ENCODE results near the gene MRPS14.

DNA sequence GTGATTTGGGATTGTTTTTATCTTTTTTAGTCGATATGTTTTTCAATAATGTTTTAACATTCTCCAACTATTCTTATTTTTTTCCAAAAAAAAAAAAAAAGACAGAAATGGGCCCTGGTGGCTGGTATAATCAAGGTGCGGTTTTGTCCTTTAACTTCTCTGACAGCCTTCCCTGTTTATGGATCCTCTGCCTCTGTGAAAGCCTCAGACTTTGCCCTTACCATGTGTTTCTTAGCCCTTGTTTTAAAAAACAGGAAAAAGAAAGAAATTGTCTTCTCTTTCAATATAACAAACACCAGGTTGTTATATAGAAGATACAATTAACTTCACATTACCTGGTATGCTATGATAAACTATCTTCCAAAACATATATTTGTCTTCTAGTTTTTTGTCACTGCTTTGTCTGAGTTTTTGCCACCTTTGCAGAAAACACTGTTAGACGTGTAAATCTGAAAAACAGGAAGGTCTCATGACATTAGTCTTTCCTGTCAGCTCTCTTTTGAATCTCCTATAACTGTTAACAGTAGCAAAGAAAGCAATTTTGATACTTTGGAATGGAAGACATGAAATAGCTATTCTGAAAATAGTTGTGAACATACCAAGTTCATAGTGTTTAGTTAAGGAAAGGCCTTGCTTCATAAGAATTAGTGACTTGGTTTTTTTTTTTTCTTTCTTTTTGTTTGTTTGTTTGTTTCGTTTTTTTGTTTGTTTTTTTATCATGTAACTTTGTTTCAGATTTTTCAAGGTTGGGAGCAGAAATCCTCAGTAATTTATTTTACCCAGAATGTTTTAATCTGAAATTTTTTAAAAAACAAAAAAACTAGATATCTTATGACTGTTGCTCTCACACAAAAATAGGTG is 55.1 kb downstream of the MRPS14 start:
- TF ChIP-seq EZH2 (IDR thresholded peaks at IDR 0.05): no peak
- TF ChIP-seq POLR2AphosphoS5 (IDR thresholded peaks at IDR 0.05; ENCODE audit: borderline replicate concordance, low read depth, low read length): no peak

Data from SK-N-MC (cell line).